Effector memory CD4-positive, alpha-beta T cell (primary cell): Measurements from ENCODE around the gene FAM20A.

Experiments used
- DNase-seq, 3 donors: peaks; one replicate each; pipeline ENCODE4 v3.0.0-alpha.2; 2020
- H3K27ac ChIP-seq: 2 replicates; pipeline ENCODE4 v1.7.0; 2013; ENCODE audit warnings: mild to moderate bottlenecking, low read length, moderate library complexity; ENCODE audit not compliant: insufficient read depth, poor library complexity, severe bottlenecking
- H3K27me3 ChIP-seq: replicated peaks from 2 replicates; pipeline ENCODE4 v1.7.0; 2013; ENCODE audit warnings: mild to moderate bottlenecking, low read length; ENCODE audit not compliant: insufficient read depth, control insufficient read depth, poor library complexity, severe bottlenecking
- H3K36me3 ChIP-seq: 2 replicates; pipeline ENCODE4 v1.7.0; 2013; ENCODE audit warnings: mild to moderate bottlenecking, low read length, moderate library complexity; ENCODE audit not compliant: control insufficient read depth, insufficient read depth
- H3K4me1 ChIP-seq: 2 replicates; pipeline ENCODE4 v1.7.0; 2013; ENCODE audit warnings: low read length, mild to moderate bottlenecking; ENCODE audit not compliant: control insufficient read depth, insufficient read depth, poor library complexity, severe bottlenecking
- H3K4me3 ChIP-seq: 2 replicates; pipeline ENCODE4 v1.7.0; 2013; ENCODE audit warnings: low read length, low read depth, mild to moderate bottlenecking; ENCODE audit not compliant: insufficient read depth, poor library complexity, severe bottlenecking
- H3K9me3 ChIP-seq: 2 replicates; pipeline ENCODE4 v1.7.0; 2013; ENCODE audit warnings: mild to moderate bottlenecking, low read length, moderate library complexity; ENCODE audit not compliant: control insufficient read depth

FAM20A gene

GRCh38 chr17:68599552-68600066, 1.6 kb downstream of the FAM20A start:
- no peaks in the 10 kb centered on the region for H3K36me3 ChIP-seq
- DNase-seq = no peak
- H3K4me3 ChIP-seq = no peak overlapping the region
- no peaks in the 10 kb centered on the region for H3K9me3 ChIP-seq
- peaks cover 8% of the 10 kb centered on the region for H3K4me1 ChIP-seq
- peaks cover 28% of the 10 kb centered on the region for H3K27me3 ChIP-seq
- H3K27ac ChIP-seq = no peak overlapping the region

- Histone ChIP-seq H3K4me3 (no peak overlapping the region), H3K27me3 (peaks cover 28% of the 10 kb centered on the region), H3K27ac (no peak overlapping the region), H3K9me3 (no peaks in the 10 kb centered on the region), H3K4me1 (peaks cover 8% of the 10 kb centered on the region), H3K36me3 (no peaks in the 10 kb centered on the region)
- DNase-seq = no peak
Observed at GRCh38 chr17:68599091-68599490, 2.1 kb downstream of the FAM20A start.

DNA sequence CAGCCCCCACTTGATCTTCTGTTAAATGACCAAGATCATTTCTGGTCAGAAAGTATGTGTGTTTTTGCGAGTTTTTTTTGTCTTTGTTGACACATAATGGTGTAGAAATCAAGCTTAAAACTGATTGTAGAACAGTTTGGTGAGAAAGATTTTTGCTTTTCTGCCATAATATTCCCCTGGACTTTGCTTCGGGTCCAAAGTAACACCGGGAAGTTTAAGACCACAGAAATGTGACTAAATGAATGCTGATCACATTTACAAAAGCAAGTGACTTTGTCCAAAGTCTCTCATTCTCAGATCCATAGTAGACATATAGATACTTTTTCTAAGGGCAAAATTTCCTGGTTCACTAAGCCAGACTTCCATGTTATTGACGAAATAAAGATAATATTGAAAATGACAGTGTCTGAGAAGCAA, 2.6 kb downstream of the FAM20A start:
- Histone ChIP-seq H3K4me1 (peaks cover 8% of the 10 kb centered on the region), H3K4me3 (no peak overlapping the region), H3K27ac (no peak overlapping the region), H3K36me3 (no peaks in the 10 kb centered on the region), H3K27me3 (peaks cover 30% of the 10 kb centered on the region), H3K9me3 (no peaks in the 10 kb centered on the region)
- DNase-seq = no peak

DNA sequence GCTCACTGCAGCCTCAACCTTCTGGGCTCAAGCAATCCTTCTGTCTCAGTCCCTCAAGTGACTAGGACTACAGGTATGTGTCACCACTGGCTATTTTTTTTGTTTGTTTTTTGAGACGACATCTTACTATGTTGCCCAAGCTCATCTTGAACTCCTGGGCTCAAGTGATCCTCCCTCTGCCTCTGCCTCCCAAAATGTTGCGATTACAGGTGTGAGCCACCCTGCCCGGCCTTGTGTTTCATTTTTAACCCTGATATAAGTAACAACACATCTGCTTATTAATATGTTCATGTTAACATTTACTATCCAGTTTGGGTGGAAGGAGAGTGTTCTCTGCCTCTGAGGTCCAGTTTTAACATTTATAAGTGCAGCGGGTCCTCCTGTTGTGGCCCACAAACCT, 3.1 kb downstream of the FAM20A start:
- DNase-seq = no peak
- H3K36me3 ChIP-seq = no peaks in the 10 kb centered on the region
- no peak overlapping the region for H3K27ac ChIP-seq
- H3K9me3 ChIP-seq = no peaks in the 10 kb centered on the region
- H3K4me1 ChIP-seq = peaks cover 8% of the 10 kb centered on the region
- H3K4me3 ChIP-seq = no peak overlapping the region
- H3K27me3 ChIP-seq = peaks cover 31% of the 10 kb centered on the region

DNA sequence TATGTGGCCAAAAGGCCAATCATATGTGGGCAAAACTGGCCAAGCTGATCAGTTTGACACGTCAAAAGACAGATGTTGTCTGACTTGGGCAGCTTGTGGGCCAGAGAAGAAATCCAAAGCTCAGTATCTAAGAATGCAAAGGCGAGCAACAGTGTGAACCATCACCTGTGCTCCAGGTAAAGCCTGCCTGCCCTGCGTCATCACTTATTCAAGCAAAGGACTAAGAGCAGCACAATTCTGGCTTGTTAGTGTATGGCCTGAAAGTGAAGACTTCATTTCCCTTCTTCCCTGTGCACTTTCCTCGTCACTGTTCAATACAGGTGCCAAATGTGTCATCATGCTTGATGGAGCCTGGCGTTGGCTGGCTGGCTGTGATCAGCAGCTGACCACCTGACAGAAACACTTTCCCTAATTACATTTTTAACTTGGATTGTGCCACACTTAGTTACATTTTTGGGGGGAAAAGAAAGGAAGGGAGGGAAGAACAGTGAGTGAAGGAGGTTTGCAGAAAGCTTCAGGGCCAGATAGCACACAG, 4.7 kb downstream of the FAM20A start:
- Histone ChIP-seq H3K9me3 (no peaks in the 10 kb centered on the region), H3K4me1 (peaks cover 8% of the 10 kb centered on the region), H3K27ac (no peak overlapping the region), H3K4me3 (no peak overlapping the region), H3K27me3 (peaks cover 26% of the 10 kb centered on the region), H3K36me3 (no peaks in the 10 kb centered on the region)
- no peak for DNase-seq

DNA sequence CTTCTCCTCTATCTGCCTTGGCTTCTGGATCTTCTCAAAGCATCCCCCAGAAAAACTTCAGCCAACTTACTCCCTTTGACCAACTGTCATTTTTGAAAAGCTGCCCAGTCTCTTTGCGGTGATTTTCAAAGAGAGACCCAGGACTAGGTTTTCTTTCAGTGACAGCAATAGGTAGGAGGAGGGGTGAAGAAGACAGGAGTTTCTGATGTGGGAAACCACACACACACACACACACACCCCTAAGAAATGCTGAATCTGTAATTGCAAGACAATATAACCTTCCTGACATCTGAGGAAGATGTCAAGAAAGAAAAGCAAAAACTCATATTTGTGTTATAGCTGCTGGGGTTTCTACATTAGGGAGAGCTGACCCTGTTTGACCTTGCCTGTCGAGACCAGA, 5.2 kb downstream of the FAM20A start:
- Histone ChIP-seq H3K9me3 (no peaks in the 10 kb centered on the region), H3K27ac (no peak overlapping the region), H3K4me3 (no peak overlapping the region), H3K4me1 (peaks cover 8% of the 10 kb centered on the region), H3K27me3 (peaks cover 21% of the 10 kb centered on the region), H3K36me3 (no peaks in the 10 kb centered on the region)
- DNase-seq = no peak

GRCh38 chr17:68595496-68595895, 5.7 kb downstream of the FAM20A start:
- no peak overlapping the region for H3K27ac ChIP-seq
- no peaks in the 10 kb centered on the region for H3K9me3 ChIP-seq
- H3K27me3 ChIP-seq = peaks cover 18% of the 10 kb centered on the region
- H3K4me1 ChIP-seq = peaks cover 5% of the 10 kb centered on the region
- no peaks in the 10 kb centered on the region for H3K36me3 ChIP-seq
- no peak overlapping the region for H3K4me3 ChIP-seq
- DNase-seq = no peak

- no peak for DNase-seq
- no peak overlapping the region for H3K4me3 ChIP-seq
- H3K36me3 ChIP-seq = no peaks in the 10 kb centered on the region
- H3K27ac ChIP-seq = no peak overlapping the region
- H3K4me1 ChIP-seq = no peaks in the 10 kb centered on the region
- H3K9me3 ChIP-seq = no peaks in the 10 kb centered on the region
- H3K27me3 ChIP-seq = peaks cover 9% of the 10 kb centered on the region
Observed at GRCh38 chr17:68594552-68594951, 6.6 kb downstream of the FAM20A start.

DNA sequence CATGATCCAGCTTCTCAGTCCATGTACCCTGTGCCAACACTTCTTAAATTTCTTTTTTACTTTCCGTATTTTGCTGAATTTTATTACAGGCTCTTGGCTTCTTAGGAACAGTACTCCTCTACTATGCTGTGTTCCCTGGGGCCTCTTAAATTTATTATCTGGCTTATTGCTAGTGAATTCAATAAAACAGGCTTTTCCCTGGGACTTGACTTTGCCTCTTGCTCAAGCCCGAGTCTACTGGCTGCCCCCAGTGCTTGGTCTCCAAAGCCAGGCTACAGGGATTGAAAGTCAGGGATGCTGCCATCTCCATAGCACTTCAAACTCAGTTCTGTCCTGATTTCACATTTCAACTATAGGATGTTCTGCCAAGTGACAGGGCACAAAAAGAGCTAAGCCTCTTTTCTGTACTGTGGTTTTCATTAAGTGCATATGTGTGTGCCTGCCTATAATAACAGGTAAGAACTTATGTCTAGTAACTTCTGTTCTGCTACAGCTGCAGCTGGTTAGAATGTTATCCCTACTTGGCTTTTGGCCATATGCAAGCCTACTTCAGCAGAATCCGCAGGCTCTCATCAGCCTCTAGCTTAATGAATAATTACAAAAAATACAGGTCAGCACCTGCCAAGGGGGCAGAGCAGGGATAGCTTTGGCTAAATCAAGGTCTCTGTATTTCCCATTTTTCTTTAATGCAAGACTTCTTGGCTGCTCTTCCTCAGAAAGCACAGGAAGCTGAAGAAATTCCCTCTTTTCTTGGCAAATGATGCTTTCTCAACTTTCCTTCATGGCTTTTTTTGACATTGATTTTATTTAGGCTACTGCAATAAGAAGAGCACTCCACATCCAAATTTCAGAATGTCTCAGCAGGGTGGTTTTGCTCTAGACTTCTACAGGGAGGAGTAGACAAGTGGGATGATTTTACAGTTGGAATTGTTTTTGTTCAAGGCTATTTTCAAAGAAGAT, 8.2 kb downstream of the FAM20A start:
- DNase-seq = no peak
- Histone ChIP-seq H3K9me3 (no peaks in the 10 kb centered on the region), H3K4me1 (no peaks in the 10 kb centered on the region), H3K27ac (no peak overlapping the region), H3K4me3 (no peak overlapping the region), H3K36me3 (no peaks in the 10 kb centered on the region), H3K27me3 (peaks cover 3% of the 10 kb centered on the region)

- Histone ChIP-seq H3K36me3 (no peaks in the 10 kb centered on the region), H3K4me1 (no peaks in the 10 kb centered on the region), H3K4me3 (no peak overlapping the region), H3K9me3 (no peaks in the 10 kb centered on the region), H3K27ac (no peak overlapping the region), H3K27me3 (peaks cover 3% of the 10 kb centered on the region)
- no peak for DNase-seq
Observed at GRCh38 chr17:68592009-68592408, 9.2 kb downstream of the FAM20A start.
